DOHH2 (cell line): ENCODE results near the gene CCSER2.

Experiments
- EZH2phosphoT487 ChIP-seq: fragments of 200-600 bp; sonication (generic); IDR thresholded peaks from 2 replicates; pipeline ENCODE4 v1.6.1; 2017; ENCODE audit warnings: borderline replicate concordance, mild to moderate bottlenecking, antibody characterized with exemption, low read length, moderate library complexity, mixed read lengths
- TF ChIP-seq, protein P1 (sequence below): fragments of 200-600 bp; sonication (generic); IDR thresholded peaks from one replicate; pipeline ENCODE4 v1.5.1; 2014; ENCODE audit warnings: antibody characterized with exemption, mild to moderate bottlenecking, low read depth, low read length; ENCODE audit not compliant: poor library complexity, severe bottlenecking

DNA sequence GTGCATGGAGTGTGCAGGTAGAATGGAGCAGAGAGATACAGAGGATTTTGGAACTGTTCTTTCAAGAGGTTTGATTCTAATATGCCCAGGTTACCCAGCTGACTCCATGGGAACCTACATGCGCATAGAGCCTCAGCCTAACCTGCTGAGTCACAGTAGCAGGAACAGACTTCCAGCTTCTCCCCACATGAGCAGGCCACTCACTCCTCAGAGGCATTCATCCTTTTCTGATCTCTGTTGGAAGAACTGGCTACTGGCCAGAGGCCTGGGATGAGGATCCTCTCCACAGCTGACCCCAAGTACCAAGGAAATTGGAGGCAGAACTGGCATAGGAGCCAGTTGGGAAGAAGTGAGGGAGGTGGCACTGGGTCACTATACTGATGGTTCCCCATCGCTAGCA lies 17.9 kb upstream of the CCSER2 start:
- TF ChIP-seq, protein P1, sequence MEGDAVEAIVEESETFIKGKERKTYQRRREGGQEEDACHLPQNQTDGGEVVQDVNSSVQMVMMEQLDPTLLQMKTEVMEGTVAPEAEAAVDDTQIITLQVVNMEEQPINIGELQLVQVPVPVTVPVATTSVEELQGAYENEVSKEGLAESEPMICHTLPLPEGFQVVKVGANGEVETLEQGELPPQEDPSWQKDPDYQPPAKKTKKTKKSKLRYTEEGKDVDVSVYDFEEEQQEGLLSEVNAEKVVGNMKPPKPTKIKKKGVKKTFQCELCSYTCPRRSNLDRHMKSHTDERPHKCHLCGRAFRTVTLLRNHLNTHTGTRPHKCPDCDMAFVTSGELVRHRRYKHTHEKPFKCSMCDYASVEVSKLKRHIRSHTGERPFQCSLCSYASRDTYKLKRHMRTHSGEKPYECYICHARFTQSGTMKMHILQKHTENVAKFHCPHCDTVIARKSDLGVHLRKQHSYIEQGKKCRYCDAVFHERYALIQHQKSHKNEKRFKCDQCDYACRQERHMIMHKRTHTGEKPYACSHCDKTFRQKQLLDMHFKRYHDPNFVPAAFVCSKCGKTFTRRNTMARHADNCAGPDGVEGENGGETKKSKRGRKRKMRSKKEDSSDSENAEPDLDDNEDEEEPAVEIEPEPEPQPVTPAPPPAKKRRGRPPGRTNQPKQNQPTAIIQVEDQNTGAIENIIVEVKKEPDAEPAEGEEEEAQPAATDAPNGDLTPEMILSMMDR: no peak
- no peak for TF ChIP-seq EZH2phosphoT487
